Fibroblast of mammary gland (primary cell): ENCODE results near the gene NTNG1.

Experiments used
- DNase-seq: peaks from one replicate; pipeline ENCODE4 v3.0.0-alpha.2; 2010; ENCODE audit warnings: low read depth
- H3K4me3 ChIP-seq: 2 replicates; pipeline ENCODE4 v1.5.1; 2011; ENCODE audit warnings: low read depth, mild to moderate bottlenecking, low read length, moderate library complexity; ENCODE audit not compliant: control insufficient read depth
- TF ChIP-seq, protein P1 (sequence below): conservative IDR thresholded peaks from 2 replicates; pipeline ENCODE4 v1.5.1; 2011; ENCODE audit warnings: low read depth, low read length, inconsistent platforms; ENCODE audit not compliant: control insufficient read depth, insufficient read depth

The NTNG1 gene

GRCh38 chr1:107352850-107353249, 212.0 kb downstream of the NTNG1 start:
- H3K4me3 ChIP-seq: no peak overlapping the region
- DNase-seq: no peak
- TF ChIP-seq, protein P1, sequence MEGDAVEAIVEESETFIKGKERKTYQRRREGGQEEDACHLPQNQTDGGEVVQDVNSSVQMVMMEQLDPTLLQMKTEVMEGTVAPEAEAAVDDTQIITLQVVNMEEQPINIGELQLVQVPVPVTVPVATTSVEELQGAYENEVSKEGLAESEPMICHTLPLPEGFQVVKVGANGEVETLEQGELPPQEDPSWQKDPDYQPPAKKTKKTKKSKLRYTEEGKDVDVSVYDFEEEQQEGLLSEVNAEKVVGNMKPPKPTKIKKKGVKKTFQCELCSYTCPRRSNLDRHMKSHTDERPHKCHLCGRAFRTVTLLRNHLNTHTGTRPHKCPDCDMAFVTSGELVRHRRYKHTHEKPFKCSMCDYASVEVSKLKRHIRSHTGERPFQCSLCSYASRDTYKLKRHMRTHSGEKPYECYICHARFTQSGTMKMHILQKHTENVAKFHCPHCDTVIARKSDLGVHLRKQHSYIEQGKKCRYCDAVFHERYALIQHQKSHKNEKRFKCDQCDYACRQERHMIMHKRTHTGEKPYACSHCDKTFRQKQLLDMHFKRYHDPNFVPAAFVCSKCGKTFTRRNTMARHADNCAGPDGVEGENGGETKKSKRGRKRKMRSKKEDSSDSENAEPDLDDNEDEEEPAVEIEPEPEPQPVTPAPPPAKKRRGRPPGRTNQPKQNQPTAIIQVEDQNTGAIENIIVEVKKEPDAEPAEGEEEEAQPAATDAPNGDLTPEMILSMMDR: no peak

DNA sequence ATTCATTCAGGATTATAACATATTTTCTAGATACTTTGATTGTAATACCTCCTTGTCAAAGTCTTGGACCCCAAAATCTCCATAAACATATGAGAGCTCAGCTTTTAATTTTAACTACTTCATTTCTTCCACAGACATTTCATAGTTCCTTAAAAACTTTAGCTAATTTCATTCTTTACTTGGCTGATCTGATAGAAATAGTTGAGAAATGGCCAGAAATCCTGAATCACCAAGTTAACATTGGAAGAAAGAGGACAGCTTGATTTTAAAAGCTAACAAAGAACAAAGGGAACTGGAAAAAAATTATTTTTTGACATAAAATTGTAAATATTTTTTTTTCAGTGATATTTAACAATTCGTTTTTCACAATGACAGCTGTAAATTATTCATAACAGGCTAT, 216.5 kb downstream of the NTNG1 start:
- TF ChIP-seq, protein P1: no peak
- DNase-seq: peak; percentile 2
- no peak overlapping the region for H3K4me3 ChIP-seq

GRCh38 chr1:107358619-107359327, 217.9 kb downstream of the NTNG1 start:
- H3K4me3 ChIP-seq: no peak overlapping the region
- TF ChIP-seq, protein P1: no peak
- DNase-seq: no peak

- no peak overlapping the region for H3K4me3 ChIP-seq
- no peak for DNase-seq
- TF ChIP-seq, protein P1: no peak
These were observed 218.8 kb downstream of the NTNG1 start for GRCh38 chr1:107359472-107360241.

DNA sequence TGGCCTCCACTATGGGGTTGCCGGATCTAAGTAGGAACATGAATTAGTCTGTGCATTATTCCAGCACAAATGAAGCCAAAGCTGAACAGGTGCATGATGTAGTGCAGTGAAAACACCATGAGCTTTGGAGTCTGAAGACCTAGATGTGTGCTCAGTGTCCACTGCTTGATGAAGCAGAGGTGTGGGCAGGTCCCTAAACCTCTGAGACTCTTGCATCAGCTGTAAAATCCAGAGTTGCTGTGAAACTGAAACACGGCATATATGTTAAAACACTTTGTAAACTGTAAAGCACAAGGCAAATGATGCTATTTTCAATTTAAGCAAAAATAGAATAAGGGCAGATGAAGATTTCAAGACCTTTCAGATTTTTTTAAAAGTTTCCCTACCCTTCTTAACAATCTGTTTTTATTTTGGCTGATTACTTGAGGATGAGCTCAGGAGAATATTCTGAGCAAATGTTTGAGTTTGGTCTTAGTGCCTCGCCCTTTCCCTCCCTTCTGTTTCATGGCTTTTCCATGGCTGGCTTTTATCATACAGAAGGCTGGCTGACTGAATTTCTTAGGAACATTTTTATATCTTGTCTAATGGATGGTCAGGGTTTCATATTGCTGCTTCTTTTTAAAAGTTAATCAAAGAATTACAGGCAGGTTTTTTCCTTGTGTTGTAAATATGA, 221.8 kb downstream of the NTNG1 start:
- no peak overlapping the region for H3K4me3 ChIP-seq
- TF ChIP-seq, protein P1: no peak
- no peak for DNase-seq

DNA sequence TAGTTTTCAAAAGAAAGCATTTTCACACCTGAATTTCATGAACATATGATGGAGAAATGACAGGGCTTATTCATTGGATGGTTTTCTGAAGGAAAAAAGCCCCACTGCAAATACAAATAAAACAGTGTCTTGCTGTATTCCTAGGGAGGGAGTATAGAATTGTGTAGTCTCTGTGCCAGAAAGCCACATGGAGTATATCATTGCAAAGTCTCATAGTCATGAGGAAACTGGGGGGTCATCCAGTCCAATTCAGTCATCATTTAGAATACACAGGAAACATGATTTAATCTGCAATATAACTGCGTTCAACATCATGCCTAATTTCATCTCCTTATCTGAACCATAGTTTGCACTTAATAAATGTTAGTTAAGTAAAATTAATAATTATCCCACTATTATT, 222.3 kb downstream of the NTNG1 start:
- no peak overlapping the region for H3K4me3 ChIP-seq

More for the DNA sequence above, 222.3 kb downstream of the NTNG1 start:
- no peak for DNase-seq
- TF ChIP-seq, protein P1: no peak
